SK-N-SH (cell line): ENCODE results near the gene WDR64.

Experiments
- EP300 ChIP-seq, 2 experiments: IDR thresholded peaks; 2 replicates each; pipeline versions ENCODE4 v1.4.0 to v1.6.1; 2012; ENCODE audit warnings: borderline replicate concordance in 1 of 2, low read depth in 1 of 2, low read length in 1 of 2
- NFIC ChIP-seq: IDR thresholded peaks from 2 replicates; pipeline ENCODE4 v1.4.0; 2012; ENCODE audit warnings: borderline replicate concordance
- POLR2AphosphoS5 ChIP-seq: IDR thresholded peaks from 2 replicates; pipeline ENCODE4 v1.6.1; 2012; ENCODE audit warnings: low read depth, low read length
- RAD21 ChIP-seq: IDR thresholded peaks from 2 replicates; pipeline ENCODE4 v1.6.1; 2012; ENCODE audit warnings: mild to moderate bottlenecking, low read length
- TEAD4 ChIP-seq: IDR thresholded peaks from 2 replicates; pipeline ENCODE4 v1.4.0; 2012; ENCODE audit warnings: mild to moderate bottlenecking, borderline replicate concordance; ENCODE audit not compliant: insufficient read depth
- YY1 ChIP-seq: IDR thresholded peaks from 2 replicates; pipeline ENCODE4 v1.4.0; 2012; ENCODE audit warnings: low read depth, mild to moderate bottlenecking
- TF ChIP-seq, protein P1 (sequence below): fragments of 200-600 bp; sonication (generic); IDR thresholded peaks from 2 replicates; pipeline ENCODE4 v1.6.1; 2017; ENCODE audit warnings: antibody characterized with exemption, mild to moderate bottlenecking, moderate library complexity
- TF ChIP-seq, protein P2 (sequence below): fragments of 150-350 bp; IDR thresholded peaks from 2 replicates; pipeline ENCODE4 v1.6.1; 2017; ENCODE audit warnings: antibody characterized with exemption, low read length, low read depth, borderline replicate concordance
- TF ChIP-seq, protein P3 (sequence below): fragments of 150-350 bp; IDR thresholded peaks from 2 replicates; pipeline ENCODE4 v1.6.1; 2016; ENCODE audit warnings: mild to moderate bottlenecking, low read depth, low read length
- TF ChIP-seq, protein P4 (sequence below): IDR thresholded peaks from 2 replicates; pipeline ENCODE4 v1.4.0; 2012; ENCODE audit warnings: low read depth, borderline replicate concordance

DNA sequence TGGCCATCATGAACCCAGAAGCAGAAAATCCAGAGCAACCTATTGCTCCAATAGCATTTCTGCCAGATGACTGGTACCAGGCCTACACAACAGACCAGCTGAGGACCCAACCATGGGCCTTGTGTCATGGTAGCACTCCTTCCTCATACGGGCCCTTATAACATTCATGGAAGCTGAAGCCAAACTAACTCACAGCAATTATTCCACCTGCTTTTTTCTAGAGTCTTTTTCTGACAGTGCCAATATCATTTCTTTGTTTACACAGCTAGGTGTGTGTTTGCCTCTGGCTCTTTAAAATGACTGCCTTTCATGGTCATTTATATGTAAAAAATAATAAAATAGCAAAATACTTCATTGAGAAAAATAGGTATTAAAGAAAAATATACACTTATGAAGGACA lies 3.9 kb upstream of the WDR64 start:
- TF ChIP-seq TEAD4 (no peak), YY1 (no peak), NFIC (no peak), POLR2AphosphoS5 (no peak), EP300 (IDR thresholded peaks at IDR 0.05; ENCODE audit: borderline replicate concordance in 1 of 2, low read depth in 1 of 2, low read length in 1 of 2) (no peak), RAD21 (no peak)
- TF ChIP-seq, protein P1, sequence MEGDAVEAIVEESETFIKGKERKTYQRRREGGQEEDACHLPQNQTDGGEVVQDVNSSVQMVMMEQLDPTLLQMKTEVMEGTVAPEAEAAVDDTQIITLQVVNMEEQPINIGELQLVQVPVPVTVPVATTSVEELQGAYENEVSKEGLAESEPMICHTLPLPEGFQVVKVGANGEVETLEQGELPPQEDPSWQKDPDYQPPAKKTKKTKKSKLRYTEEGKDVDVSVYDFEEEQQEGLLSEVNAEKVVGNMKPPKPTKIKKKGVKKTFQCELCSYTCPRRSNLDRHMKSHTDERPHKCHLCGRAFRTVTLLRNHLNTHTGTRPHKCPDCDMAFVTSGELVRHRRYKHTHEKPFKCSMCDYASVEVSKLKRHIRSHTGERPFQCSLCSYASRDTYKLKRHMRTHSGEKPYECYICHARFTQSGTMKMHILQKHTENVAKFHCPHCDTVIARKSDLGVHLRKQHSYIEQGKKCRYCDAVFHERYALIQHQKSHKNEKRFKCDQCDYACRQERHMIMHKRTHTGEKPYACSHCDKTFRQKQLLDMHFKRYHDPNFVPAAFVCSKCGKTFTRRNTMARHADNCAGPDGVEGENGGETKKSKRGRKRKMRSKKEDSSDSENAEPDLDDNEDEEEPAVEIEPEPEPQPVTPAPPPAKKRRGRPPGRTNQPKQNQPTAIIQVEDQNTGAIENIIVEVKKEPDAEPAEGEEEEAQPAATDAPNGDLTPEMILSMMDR: no peak
- TF ChIP-seq, protein P2, sequence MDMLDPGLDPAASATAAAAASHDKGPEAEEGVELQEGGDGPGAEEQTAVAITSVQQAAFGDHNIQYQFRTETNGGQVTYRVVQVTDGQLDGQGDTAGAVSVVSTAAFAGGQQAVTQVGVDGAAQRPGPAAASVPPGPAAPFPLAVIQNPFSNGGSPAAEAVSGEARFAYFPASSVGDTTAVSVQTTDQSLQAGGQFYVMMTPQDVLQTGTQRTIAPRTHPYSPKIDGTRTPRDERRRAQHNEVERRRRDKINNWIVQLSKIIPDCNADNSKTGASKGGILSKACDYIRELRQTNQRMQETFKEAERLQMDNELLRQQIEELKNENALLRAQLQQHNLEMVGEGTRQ: no peak
- TF ChIP-seq, protein P3, sequence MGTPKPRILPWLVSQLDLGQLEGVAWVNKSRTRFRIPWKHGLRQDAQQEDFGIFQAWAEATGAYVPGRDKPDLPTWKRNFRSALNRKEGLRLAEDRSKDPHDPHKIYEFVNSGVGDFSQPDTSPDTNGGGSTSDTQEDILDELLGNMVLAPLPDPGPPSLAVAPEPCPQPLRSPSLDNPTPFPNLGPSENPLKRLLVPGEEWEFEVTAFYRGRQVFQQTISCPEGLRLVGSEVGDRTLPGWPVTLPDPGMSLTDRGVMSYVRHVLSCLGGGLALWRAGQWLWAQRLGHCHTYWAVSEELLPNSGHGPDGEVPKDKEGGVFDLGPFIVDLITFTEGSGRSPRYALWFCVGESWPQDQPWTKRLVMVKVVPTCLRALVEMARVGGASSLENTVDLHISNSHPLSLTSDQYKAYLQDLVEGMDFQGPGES: no peak
- TF ChIP-seq, protein P4, sequence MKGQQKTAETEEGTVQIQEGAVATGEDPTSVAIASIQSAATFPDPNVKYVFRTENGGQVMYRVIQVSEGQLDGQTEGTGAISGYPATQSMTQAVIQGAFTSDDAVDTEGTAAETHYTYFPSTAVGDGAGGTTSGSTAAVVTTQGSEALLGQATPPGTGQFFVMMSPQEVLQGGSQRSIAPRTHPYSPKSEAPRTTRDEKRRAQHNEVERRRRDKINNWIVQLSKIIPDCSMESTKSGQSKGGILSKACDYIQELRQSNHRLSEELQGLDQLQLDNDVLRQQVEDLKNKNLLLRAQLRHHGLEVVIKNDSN: no peak
